SU-DHL-6 (cell line): ENCODE results near the gene PGGHG.

ENCODE experiments used
- H2AFZ ChIP-seq: fragments of 200-600 bp; sonication (generic); 2 replicates; pipeline ENCODE4 v1.6.1; 2014; ENCODE audit warnings: low read depth, mild to moderate bottlenecking, moderate library complexity, mixed read lengths, antibody characterized with exemption, low read length; ENCODE audit not compliant: severe bottlenecking
- H3F3A ChIP-seq: fragments of 200-600 bp; shearing (Covaris generic); 2 replicates; pipeline ENCODE4 v1.6.0; 2016; ENCODE audit warnings: antibody characterized with exemption, mild to moderate bottlenecking; ENCODE audit not compliant: insufficient read depth
- H3K27ac ChIP-seq: fragments of 200-600 bp; sonication (generic); 2 replicates; pipeline ENCODE4 v1.5.1; 2016; ENCODE audit warnings: low read depth, mild to moderate bottlenecking, low read length, moderate library complexity, mixed read lengths
- H3K27me3 ChIP-seq: fragments of 200-600 bp; sonication (generic), shearing (Covaris generic); 2 replicates; pipeline ENCODE4 v1.6.0; 2014; ENCODE audit warnings: mild to moderate bottlenecking, low read length
- H3K36me3 ChIP-seq: fragments of 200-600 bp; sonication (generic); 2 replicates; pipeline ENCODE4 v1.6.1; 2014; ENCODE audit warnings: mild to moderate bottlenecking, low read length, mixed read lengths
- H3K4me2 ChIP-seq: fragments of 300-600, 200-600 bp; shearing (Covaris generic), sonication (generic); 2 replicates; pipeline ENCODE4 v1.6.0; 2014; ENCODE audit warnings: low read length, low read depth, mild to moderate bottlenecking; ENCODE audit not compliant: poor library complexity, severe bottlenecking
- H3K4me3 ChIP-seq: fragments of 200-600 bp; sonication (generic); 2 replicates; pipeline ENCODE4 v1.5.1; 2014; ENCODE audit warnings: antibody characterized with exemption, low read length, mild to moderate bottlenecking, mixed read lengths; ENCODE audit not compliant: insufficient read depth, poor library complexity, severe bottlenecking
- H3K79me2 ChIP-seq: fragments of 200-600 bp; sonication (generic); 2 replicates; pipeline ENCODE4 v1.6.1; 2014; ENCODE audit warnings: mild to moderate bottlenecking, low read length, moderate library complexity; ENCODE audit not compliant: insufficient read depth
- H3K9ac ChIP-seq: fragments of 200-600 bp; sonication (generic); 2 replicates; pipeline ENCODE4 v1.7.0; 2014; ENCODE audit warnings: mild to moderate bottlenecking, low read length
- H3K9me2 ChIP-seq: fragments of 200-600 bp; sonication (generic); replicated peaks from 2 replicates; pipeline ENCODE4 v1.6.1; 2014; ENCODE audit warnings: low read length; ENCODE audit not compliant: insufficient read depth
- H3K9me3 ChIP-seq: fragments of 200-600 bp; sonication (generic); 2 replicates; pipeline ENCODE4 v1.6.1; 2014; ENCODE audit warnings: low read length, mixed read lengths; ENCODE audit not compliant: insufficient read depth
- H4K20me1 ChIP-seq: fragments of 200-600 bp; sonication (generic); 2 replicates; pipeline ENCODE4 v1.6.1; 2014; ENCODE audit warnings: low read depth, mild to moderate bottlenecking, antibody characterized with exemption, low read length, moderate library complexity, mixed read lengths
- EZH2phosphoT487 ChIP-seq: fragments of 200-600 bp; sonication (generic), shearing (Covaris generic); conservative IDR thresholded peaks from 2 replicates; pipeline ENCODE4 v1.6.1; 2018; ENCODE audit warnings: mild to moderate bottlenecking, antibody characterized with exemption, low read length, moderate library complexity, mixed read lengths
- TF ChIP-seq, protein P1 (sequence below): fragments of 200-600 bp; sonication (generic); IDR thresholded peaks from one replicate; pipeline ENCODE4 v1.5.1; 2017; ENCODE audit warnings: antibody characterized with exemption, mild to moderate bottlenecking, low read length, moderate library complexity; ENCODE audit not compliant: insufficient read depth, poor library complexity, severe bottlenecking

Gene PGGHG

DNA sequence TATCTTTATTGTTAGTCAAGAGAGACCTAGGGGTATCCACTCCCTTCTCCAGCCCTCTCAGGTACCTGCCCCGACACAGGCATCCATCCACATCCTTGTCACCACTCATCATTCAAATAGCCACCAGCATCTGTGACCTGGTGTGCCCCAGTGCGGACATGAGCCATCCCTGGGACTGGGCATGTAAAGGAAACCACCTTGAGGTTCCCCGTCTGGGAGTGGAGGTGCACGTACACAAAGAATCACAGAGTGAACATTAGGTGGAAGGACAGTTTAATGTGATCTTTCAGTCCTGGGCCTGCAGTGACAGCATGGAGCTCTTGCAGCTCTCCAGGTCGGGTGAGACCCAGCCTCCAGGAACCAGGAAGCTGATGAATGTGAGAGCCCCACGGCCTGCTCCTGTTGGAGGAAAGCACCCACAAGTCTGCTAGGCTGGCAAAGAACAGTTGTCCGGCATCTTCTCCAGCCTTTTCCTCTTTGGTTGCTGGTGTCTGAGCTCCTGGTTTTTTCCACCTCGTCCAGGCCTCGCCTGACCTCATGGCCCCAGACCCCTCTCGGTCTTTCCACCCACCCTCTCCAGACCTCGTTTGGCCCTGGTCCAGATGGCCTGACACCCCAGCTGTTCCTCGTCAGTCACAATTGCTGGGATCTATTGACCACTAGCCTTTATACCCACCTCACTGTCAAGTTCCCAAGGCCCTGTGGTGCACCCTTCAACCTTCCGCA, 35.6 kb upstream of the PGGHG start:
- no peak for TF ChIP-seq EZH2phosphoT487
- TF ChIP-seq, protein P1, sequence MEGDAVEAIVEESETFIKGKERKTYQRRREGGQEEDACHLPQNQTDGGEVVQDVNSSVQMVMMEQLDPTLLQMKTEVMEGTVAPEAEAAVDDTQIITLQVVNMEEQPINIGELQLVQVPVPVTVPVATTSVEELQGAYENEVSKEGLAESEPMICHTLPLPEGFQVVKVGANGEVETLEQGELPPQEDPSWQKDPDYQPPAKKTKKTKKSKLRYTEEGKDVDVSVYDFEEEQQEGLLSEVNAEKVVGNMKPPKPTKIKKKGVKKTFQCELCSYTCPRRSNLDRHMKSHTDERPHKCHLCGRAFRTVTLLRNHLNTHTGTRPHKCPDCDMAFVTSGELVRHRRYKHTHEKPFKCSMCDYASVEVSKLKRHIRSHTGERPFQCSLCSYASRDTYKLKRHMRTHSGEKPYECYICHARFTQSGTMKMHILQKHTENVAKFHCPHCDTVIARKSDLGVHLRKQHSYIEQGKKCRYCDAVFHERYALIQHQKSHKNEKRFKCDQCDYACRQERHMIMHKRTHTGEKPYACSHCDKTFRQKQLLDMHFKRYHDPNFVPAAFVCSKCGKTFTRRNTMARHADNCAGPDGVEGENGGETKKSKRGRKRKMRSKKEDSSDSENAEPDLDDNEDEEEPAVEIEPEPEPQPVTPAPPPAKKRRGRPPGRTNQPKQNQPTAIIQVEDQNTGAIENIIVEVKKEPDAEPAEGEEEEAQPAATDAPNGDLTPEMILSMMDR = no peak
- no peak overlapping the region for H3K9ac ChIP-seq
- no peak overlapping the region for H3K4me2 ChIP-seq
- no peaks in the 10 kb centered on the region for H3K27me3 ChIP-seq
- no peak overlapping the region for H2AFZ ChIP-seq
- no peaks in the 10 kb centered on the region for H3K9me2 ChIP-seq
- H3K9me3 ChIP-seq = no peaks in the 10 kb centered on the region
- H3K4me3 ChIP-seq = no peak overlapping the region
- H3K27ac ChIP-seq = no peak overlapping the region
- H3K36me3 ChIP-seq = peaks cover 14% of the 10 kb centered on the region
- H3K79me2 ChIP-seq = no peaks in the 10 kb centered on the region
- no peaks in the 10 kb centered on the region for H4K20me1 ChIP-seq
- H3F3A ChIP-seq = peaks cover 6% of the 10 kb centered on the region; the same call in 1 of the 2 replicates

DNA sequence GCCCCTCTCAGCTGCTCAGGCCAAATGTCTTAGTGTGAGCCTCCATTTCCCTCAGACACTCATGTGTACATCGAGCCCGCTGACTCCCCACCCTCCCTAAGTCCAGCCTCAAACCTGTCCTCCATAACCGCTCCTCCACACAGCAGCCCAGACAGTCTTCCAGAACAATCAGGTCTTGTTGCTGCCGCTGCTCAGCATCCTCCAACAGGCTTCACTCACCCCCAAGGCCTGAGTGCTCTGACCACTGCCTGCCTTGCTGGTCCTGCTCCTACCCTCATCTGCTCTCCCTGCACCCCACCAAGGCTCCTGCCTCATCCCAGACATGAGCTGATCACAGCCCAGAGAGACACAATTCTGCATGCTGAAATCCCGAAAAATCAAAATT, 35.0 kb upstream of the PGGHG start:
- H3F3A ChIP-seq = peaks cover 6% of the 10 kb centered on the region; the same call in 1 of the 2 replicates

DNA sequence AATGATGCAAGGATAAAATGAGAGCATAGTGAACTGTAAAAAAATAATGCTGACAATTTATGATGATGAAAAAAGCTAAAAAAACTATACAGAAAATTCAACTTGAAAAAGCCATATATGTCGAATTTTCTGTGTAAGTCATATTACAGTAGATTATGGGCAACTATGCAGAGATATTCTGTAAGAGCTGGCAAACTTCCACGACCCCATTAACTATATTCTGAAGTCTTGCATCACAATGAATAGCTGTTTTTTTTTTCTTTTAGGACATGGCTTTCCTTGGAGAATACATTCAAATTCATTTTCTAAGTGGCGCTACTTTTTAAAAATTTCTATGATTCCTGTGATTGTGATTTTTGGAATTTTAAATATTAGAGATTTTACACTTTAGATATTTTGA, 33.8 kb upstream of the PGGHG start:
- peaks cover 6% of the 10 kb centered on the region; the same call in 1 of the 2 replicates for H3F3A ChIP-seq
- no peaks in the 10 kb centered on the region for H3K9me2 ChIP-seq
- H3K9ac ChIP-seq = no peak overlapping the region
- no peaks in the 10 kb centered on the region for H3K9me3 ChIP-seq
- no peaks in the 10 kb centered on the region for H3K27me3 ChIP-seq
- no peaks in the 10 kb centered on the region for H4K20me1 ChIP-seq
- no peak for TF ChIP-seq EZH2phosphoT487
- TF ChIP-seq, protein P1 = no peak
- H3K4me2 ChIP-seq = no peak overlapping the region
- H3K79me2 ChIP-seq = no peaks in the 10 kb centered on the region
- no peak overlapping the region for H2AFZ ChIP-seq
- no peak overlapping the region for H3K4me3 ChIP-seq
- no peak overlapping the region for H3K27ac ChIP-seq
- peaks cover 6% of the 10 kb centered on the region; the same call in 1 of the 2 replicates for H3K36me3 ChIP-seq

More for the DNA sequence above, 35.0 kb upstream of the PGGHG start:
- H3K9ac ChIP-seq = no peak overlapping the region
- H2AFZ ChIP-seq = no peak overlapping the region
- no peak overlapping the region for H3K4me3 ChIP-seq
- H3K27ac ChIP-seq = no peak overlapping the region
- H3K27me3 ChIP-seq = no peaks in the 10 kb centered on the region
- H3K36me3 ChIP-seq = peaks cover 9% of the 10 kb centered on the region; the same call in 1 of the 2 replicates
- no peaks in the 10 kb centered on the region for H3K9me2 ChIP-seq
- no peaks in the 10 kb centered on the region for H3K9me3 ChIP-seq
- H4K20me1 ChIP-seq = no peaks in the 10 kb centered on the region
- no peak for TF ChIP-seq EZH2phosphoT487
- TF ChIP-seq, protein P1 = no peak
- no peaks in the 10 kb centered on the region for H3K79me2 ChIP-seq
- H3K4me2 ChIP-seq = no peak overlapping the region
